Activated T-helper 1 cell treated with Interleukin-2 at 50 U/mL for 16 hours (primary cell): Measurements from ENCODE around the gene TRIO.

ENCODE experiments used
- DNase-seq: peaks from one replicate; pipeline ENCODE4 v3.0.0-alpha.2; 2020; ENCODE audit warnings: low read depth

The TRIO gene

DNA sequence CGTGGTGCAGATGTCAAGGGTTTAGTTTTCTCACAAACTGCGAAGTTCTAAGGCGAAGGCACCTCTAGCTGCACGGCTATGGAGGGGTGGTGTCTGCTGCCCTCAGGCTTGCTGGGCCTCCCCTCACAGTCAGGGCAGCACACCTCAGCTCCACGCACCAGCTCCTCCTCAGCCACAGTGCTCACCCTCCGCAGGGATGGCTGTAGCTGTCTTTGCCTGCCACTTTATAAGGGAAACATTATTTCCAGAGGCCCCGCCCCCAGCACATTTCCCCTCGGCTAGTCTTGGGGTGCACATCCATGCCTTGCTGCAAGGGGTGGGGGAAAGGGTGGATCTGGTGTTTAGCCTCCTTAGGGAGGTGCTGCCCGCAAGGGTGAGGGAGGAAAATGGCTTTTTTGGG, 154.6 kb downstream of the TRIO start:
- DNase-seq = no peak

DNA sequence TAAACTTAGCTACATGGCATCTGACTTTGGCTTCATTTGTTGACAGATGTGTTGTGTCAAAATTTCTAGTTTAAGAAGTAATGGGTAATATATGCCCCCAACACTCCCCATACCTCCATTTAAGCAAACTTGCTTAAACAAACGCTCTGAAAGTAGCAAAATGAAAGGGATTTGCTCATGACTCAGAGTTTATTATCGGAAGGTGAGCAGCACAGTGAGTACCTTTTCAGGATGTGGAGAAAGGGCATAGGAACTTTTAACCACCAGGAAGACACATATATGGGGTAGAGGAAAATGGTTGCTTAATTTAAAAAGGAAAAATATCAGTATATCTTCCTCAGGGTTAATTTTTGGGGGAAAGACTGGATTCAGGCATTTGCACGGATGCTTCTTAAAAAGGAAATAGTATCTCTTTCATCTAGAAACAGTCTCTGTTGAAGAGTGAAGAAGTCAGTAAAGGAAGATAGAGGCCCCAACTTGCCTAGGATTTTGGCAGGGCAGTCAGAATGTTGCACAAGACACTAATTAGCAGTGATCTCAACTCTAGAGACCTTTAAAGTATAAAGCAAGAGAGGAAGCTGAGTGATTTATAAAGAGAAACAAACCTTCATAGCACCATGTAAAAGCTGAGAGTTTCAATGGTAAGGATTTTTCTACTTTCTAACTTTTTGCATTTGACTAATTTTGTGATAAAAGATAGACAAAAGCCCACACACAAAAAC, 155.1 kb downstream of the TRIO start:
- no peak for DNase-seq

DNA sequence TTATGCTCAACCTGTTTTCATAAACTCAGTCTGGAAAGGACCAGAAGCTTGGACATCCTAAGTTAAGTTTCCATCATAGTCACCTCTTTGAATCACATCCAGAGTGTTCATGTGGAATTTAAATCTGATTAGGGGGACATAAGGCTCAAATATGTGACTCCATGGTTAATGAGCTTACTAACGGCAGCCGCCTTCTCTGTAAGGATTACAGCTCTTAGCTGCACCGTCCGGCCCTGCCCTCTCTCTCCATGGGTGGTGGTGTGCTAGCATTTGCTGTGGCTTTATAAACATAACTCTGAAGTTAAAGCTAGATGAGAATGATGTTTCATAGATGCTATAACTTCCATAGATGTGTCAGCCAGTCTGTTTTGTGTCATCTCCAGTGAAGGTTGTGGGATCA, 156.5 kb downstream of the TRIO start:
- DNase-seq = no peak

DNA sequence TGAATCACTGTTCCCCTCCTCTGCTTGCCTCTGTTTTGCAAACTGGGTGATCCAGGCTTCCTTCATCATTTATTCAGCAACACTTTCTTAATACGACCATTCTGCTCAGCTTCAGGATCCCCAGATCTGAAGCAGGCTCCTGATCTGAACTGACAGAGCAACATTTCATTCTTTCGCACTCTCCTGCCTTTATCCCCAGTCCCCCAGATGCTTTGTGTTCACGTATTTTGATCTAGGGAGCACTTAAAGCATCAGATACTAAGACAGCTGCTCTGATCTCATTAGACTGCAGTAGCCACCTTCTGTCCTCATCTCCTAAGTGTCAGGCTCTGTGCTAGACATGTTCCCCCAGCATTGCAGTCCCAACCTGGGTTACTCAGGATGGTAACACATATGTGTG, 158.0 kb downstream of the TRIO start:
- DNase-seq = no peak

GRCh38 chr5:14302330-14302729, 159.2 kb downstream of the TRIO start:
- DNase-seq = no peak

- no peak for DNase-seq
Observed at GRCh38 chr5:14305045-14305444, 161.9 kb downstream of the TRIO start.

DNA sequence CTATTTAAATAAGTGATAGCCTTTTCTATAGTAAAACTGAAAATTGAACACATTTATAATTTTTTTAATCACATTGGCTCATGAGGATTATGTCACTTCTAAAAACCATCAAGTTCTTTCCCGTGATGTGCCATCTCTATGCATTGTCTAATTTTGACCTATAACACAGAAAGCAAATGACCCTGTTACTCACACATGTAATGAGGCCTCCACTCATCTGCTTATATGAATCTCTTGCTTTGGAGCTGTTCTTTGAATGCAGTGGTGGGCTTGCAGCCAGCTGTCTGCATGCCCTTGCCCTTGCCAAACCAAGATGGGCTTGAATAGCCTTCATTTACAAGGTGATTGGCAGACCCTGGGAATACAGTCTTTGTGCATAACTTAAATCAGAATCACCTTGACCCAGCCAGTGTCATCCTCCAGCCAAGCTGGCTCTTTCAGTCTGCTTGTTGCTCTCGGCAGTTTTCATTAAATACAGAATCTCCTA, 163.2 kb downstream of the TRIO start:
- no peak for DNase-seq

DNA sequence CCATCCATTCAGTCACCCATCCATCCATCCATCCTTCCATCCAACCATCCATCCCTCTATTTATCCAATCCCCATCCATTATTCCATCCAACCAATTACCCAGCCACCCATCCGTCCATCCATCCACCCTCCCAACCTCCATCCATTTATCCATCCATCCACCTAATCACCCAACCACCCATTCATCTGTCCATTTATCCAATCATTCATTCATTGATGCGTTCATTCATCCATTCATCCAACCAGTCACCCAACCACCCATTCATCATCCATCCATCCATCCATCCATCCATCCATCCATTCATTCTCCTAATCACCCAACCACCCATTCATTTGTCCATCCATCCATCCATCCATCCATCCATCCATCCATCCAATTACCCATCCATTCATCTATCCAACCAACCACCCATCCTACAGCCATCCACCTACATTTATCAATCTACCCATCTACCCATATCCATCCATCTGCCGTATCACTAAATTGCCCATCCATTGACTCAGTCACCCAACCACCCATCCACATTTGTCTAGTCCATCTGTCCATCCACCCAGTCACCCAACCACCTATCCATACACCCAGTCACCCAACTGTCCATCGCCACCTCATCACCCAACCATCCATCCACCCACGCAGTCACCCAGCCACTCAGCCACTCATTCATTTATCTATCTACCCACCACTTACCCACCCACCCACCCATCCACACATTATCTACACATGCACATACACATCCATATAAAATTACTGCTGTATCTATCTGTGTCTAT, 165.4 kb downstream of the TRIO start:
- DNase-seq = no peak

DNA sequence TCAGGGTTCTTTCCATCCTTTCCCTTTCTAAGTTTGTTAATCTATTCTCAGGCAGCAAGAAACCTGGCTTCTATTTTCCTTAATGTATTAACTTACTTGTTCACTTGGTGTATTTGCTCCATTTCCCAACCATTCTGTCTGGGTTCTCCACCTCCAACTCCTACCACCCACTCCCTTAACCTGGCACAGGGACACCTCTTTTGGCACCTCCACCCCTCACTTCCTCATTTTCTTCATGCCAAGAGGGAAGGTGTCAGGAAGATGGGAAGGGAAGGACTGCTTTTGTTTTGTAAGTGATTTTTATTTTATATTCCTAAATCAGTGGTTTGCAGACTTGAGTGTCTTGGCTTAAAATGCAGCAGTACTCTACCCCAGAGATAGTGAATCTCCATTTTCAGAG, 166.1 kb downstream of the TRIO start:
- DNase-seq = no peak

- no peak for DNase-seq
Observed at GRCh38 chr5:14309878-14310531, 166.9 kb downstream of the TRIO start.

DNA sequence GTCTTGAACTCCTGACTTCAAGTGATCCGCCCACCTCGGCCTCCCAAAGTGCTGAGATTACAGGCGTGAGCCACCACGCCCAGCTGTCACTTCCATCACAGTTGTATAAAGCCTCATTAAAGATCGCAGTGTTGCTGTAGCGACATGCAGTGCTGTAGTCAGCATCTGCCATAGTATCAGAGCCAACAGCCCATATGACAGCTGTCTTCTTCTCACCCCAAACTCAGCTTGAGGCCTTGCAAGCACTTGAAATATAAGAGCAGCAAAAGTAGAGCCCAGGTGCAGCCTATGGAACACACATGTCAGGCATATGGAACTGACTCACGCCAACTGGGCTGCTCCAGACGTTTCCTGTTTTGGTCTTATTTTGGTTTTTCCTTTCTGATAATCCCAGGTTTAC, 167.8 kb downstream of the TRIO start:
- no peak for DNase-seq

- no peak for DNase-seq
Observed at GRCh38 chr5:14313986-14314690, 171.0 kb downstream of the TRIO start.

GRCh38 chr5:14316471-14316870, 173.3 kb downstream of the TRIO start:
- no peak for DNase-seq

GRCh38 chr5:14319102-14319501, 176.0 kb downstream of the TRIO start:
- no peak for DNase-seq

GRCh38 chr5:14321936-14322335, 178.8 kb downstream of the TRIO start:
- DNase-seq = no peak

- DNase-seq = no peak
Observed at GRCh38 chr5:14322437-14323187, 179.5 kb downstream of the TRIO start.

- DNase-seq = no peak
Observed at GRCh38 chr5:14323466-14323865, 180.3 kb downstream of the TRIO start.

- no peak for DNase-seq
Observed at GRCh38 chr5:14325369-14325768, 182.2 kb downstream of the TRIO start.

DNA sequence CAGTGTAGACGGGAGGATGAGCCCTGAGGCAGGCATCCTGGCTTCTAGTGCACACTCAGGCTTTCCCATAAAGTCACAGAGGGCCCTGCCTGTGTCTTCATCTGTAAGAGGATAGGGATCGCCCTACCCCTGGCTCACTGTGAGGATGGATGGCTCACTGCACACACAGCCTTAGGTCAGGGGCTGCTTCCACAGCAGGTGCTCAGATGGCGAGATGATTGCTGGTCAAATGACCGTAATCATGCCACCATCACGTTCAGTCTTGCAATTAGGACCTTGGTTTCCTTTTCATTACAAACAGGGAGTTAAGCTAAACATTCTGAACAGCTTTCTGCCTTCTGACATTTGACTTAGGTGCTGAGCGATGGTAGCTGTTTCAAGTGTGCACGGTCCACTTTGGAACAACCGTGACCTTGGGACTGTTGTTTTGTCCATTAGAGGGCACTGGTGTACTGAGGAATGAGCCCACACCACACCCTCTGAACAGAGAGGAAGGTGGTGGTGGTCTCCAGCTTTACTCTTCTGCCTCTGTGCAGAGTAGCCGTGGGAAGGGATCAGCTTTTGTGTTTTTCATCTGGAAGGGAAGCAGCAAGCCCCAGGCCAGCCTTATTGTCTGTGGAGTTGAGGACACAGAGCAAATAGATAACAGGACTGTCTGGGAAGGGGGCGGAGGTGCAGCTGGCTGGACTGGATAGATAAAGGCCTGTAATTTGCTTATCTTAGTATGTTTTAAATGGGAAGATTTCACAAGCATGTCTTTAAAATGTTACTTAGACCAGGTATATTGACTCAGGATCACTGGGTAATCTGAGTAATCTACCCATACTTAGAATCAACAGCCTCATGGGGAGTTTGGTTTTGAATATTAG, 183.1 kb downstream of the TRIO start:
- no peak for DNase-seq

DNA sequence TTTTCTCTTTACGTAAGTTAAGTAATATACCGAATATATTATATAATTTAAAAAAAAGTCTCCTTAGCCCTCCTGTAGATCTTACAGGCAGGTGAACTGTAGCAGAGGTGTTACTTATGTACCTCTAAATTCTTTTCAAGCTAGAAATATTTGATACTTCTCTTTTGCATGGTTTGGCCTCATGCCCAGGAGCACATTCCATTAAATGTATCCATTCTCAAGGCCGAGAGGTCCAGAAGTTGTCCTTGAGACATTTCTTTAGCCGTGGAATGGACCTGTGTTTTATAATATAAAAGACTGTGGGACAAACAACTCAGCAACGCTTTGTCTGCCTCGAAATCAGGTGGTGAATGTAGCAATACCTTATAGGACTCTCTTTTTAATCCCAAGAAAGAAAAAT, 184.5 kb downstream of the TRIO start:
- DNase-seq = no peak

GRCh38 chr5:14328144-14328543, 185.0 kb downstream of the TRIO start:
- DNase-seq = no peak
